GM19035 (cell line): Measurements from ENCODE around the gene KLK12.

Experiments used
- ATAC-seq: cut with Tn5 transposase; IDR thresholded peaks from one replicate; pipeline ENCODE4 v1.9.1; 2021; ENCODE audit not compliant: unreplicated experiment

KLK12 gene

GRCh38 chr19:51055866-51056265 lies 21.1 kb upstream of the KLK12 start:
- no peak for ATAC-seq

GRCh38 chr19:51047031-51047335 lies 12.2 kb upstream of the KLK12 start:
- no peak for ATAC-seq

- no peak for ATAC-seq
These were observed 9.5 kb upstream of the KLK12 start for GRCh38 chr19:51044327-51044726.

GRCh38 chr19:51043497-51043896 lies 8.7 kb upstream of the KLK12 start:
- no peak for ATAC-seq

- no peak for ATAC-seq
These were observed 5.3 kb upstream of the KLK12 start for GRCh38 chr19:51040151-51040550.

GRCh38 chr19:51036519-51036918 lies 1.7 kb upstream of the KLK12 start:
- no peak for ATAC-seq

- no peak for ATAC-seq
These were observed 2.9 kb downstream of the KLK12 start for GRCh38 chr19:51031880-51032225.

GRCh38 chr19:51031220-51031879 lies 3.5 kb downstream of the KLK12 start:
- no peak for ATAC-seq

GRCh38 chr19:51030631-51031030 lies 4.2 kb downstream of the KLK12 start:
- no peak for ATAC-seq

- no peak for ATAC-seq
These were observed 5.1 kb downstream of the KLK12 start for GRCh38 chr19:51029718-51030117.

GRCh38 chr19:51027873-51028272 lies 6.9 kb downstream of the KLK12 start:
- ATAC-seq: no peak

GRCh38 chr19:51027126-51027806 lies 7.5 kb downstream of the KLK12 start:
- ATAC-seq: no peak

- ATAC-seq: no peak
These were observed 8.3 kb downstream of the KLK12 start, which contains the start of gene KLK11 for GRCh38 chr19:51026554-51026831. Gene KLK11, minus strand, starts transcription at chr19:51026616. Its CDS starts 985 bp downstream, at chr19:51025631.

- no peak for ATAC-seq
These were observed 8.8 kb downstream of the KLK12 start for GRCh38 chr19:51025809-51026553.

- no peak for ATAC-seq
These were observed 9.4 kb downstream of the KLK12 start for GRCh38 chr19:51025401-51025800.

- no peak for ATAC-seq
These were observed 9.9 kb downstream of the KLK12 start for GRCh38 chr19:51024924-51025323.

GRCh38 chr19:51023946-51024345 lies 10.9 kb downstream of the KLK12 start:
- ATAC-seq: no peak

- no peak for ATAC-seq
These were observed 12.3 kb downstream of the KLK12 start for GRCh38 chr19:51022526-51022925.

- ATAC-seq: no peak
These were observed 13.7 kb downstream of the KLK12 start for GRCh38 chr19:51020988-51021651.

GRCh38 chr19:51019544-51019925 lies 15.3 kb downstream of the KLK12 start, which contains the start of gene KLK10:
Gene KLK10, minus strand, starts transcription at chr19:51019709. Its CDS starts 579 bp downstream, at chr19:51019130.
- ATAC-seq: no peak

GRCh38 chr19:51018745-51019543 lies 15.9 kb downstream of the KLK12 start:
- no peak for ATAC-seq
